CD4-positive, alpha-beta memory T cell (primary cell): Measurements from ENCODE around the gene IL27RA. TPM values are rescaled to one million over a fixed set of nuclear protein-coding genes. Genes with fewer than 3 reads are reported as not detected.
"Not testable (repeated sequence)": the region's sequence is repeated elsewhere in the genome, so short reads cannot be mapped to it uniquely, and the experiment has no call there.

ENCODE experiments used
- CTCF ChIA-PET: fragments of 350-600 bp; sonication (Branson Sonifier 250); formaldehyde crosslinking; loops from one replicate; lab custom pipeline; 2021; ENCODE audit warnings: inconsistent platforms; ENCODE audit not compliant: partially characterized antibody; lab: Charles Lee
- POLR2A ChIA-PET: fragments of 350-600 bp; sonication (Branson Sonifier 250); formaldehyde crosslinking; loops from one replicate; lab custom pipeline; 2021; ENCODE audit not compliant: partially characterized antibody; lab: Charles Lee
- DNase-seq, 5 donors: peaks; one replicate each; pipeline versions ENCODE4 v3.0.0 to v3.0.0-alpha.2; 2020 to 2022; ENCODE audit warnings: mixed read lengths in 1 of 5
- H3K27ac ChIP-seq: one replicate; pipeline ENCODE4 v1.7.0; 2013; ENCODE audit warnings: low read depth, low read length
- H3K27me3 ChIP-seq: 2 replicates; pipeline ENCODE4 v1.7.0; 2013; ENCODE audit warnings: mild to moderate bottlenecking, low read length, moderate library complexity; ENCODE audit not compliant: insufficient read depth
- H3K36me3 ChIP-seq: 2 replicates; pipeline ENCODE4 v1.7.0; 2013; ENCODE audit warnings: mild to moderate bottlenecking, low read length, moderate library complexity; ENCODE audit not compliant: insufficient read depth
- H3K4me1 ChIP-seq: 2 replicates; pipeline ENCODE4 v1.7.0; 2013; ENCODE audit warnings: mild to moderate bottlenecking, low read length, moderate library complexity; ENCODE audit not compliant: insufficient read depth
- H3K4me3 ChIP-seq, 2 donors: one replicate each; pipeline ENCODE4 v1.7.0; 2013; ENCODE audit warnings: low read length in 2 of 2, mild to moderate bottlenecking in 1 of 2
- H3K9me3 ChIP-seq, 2 donors: one replicate each; pipeline ENCODE4 v1.7.0; 2013; ENCODE audit warnings: low read length in 2 of 2, control low read depth in 1 of 2; ENCODE audit not compliant: control insufficient read depth in 1 of 2
- H3K27ac Mint-ChIP-seq, 7 donors: one replicate each; pipeline ENCODE4 v1.8.0; 2020 to 2021; ENCODE audit warnings: mixed read lengths in 7 of 7, mild to moderate bottlenecking in 6 of 7, inconsistent platforms in 3 of 7, moderate library complexity in 3 of 7
- H3K27me3 Mint-ChIP-seq, 2 donors: one replicate each; pipeline ENCODE4 v1.8.0; 2020 to 2021; ENCODE audit warnings: mixed read lengths in 2 of 2
- H3K36me3 Mint-ChIP-seq, 2 donors: one replicate each; pipeline ENCODE4 v1.8.0; 2020 to 2021; ENCODE audit warnings: mixed read lengths in 2 of 2, inconsistent platforms in 1 of 2, mild to moderate bottlenecking in 1 of 2
- H3K4me1 Mint-ChIP-seq, 4 donors: one replicate each; pipeline ENCODE4 v1.8.0; 2020 to 2021; ENCODE audit warnings: mixed read lengths in 4 of 4, mild to moderate bottlenecking in 1 of 4
- H3K4me3 Mint-ChIP-seq, 8 donors: one replicate each; pipeline ENCODE4 v1.8.0; 2020 to 2021; ENCODE audit warnings: mixed read lengths in 8 of 8, mild to moderate bottlenecking in 7 of 8, moderate library complexity in 6 of 8, inconsistent platforms in 3 of 8
- H3K9me3 Mint-ChIP-seq, 8 donors: one replicate each; pipeline ENCODE4 v1.8.0; 2020 to 2021; ENCODE audit warnings: mixed read lengths in 8 of 8, mild to moderate bottlenecking in 5 of 8, inconsistent platforms in 3 of 8, moderate library complexity in 1 of 8
- intact Hi-C: fragments of 100-400 bp; cut with micrococcal nuclease; formaldehyde crosslinking; loops from one replicate; pipeline ENCODE4 v1.15.1; 2023
- polyA plus RNA-seq, 2 donors: library from polyadenylated mRNA; unstranded; fragments of 300-500 nt; fragmentation: Illumina TruSeq; gene quantifications; one replicate each; pipeline ENCODE4 v1.2.3, GENCODE V29; 2021
- total RNA-seq, 2 experiments: library from RNA; stranded (reverse); gene quantifications; one replicate each; pipeline ENCODE4 v1.2.3, GENCODE V29; 2021

Gene IL27RA
- total and polyA plus RNA-seq, 4 experiments from 2014 or later, result 74.3 to 104 (median 88.4) TPM

DNA sequence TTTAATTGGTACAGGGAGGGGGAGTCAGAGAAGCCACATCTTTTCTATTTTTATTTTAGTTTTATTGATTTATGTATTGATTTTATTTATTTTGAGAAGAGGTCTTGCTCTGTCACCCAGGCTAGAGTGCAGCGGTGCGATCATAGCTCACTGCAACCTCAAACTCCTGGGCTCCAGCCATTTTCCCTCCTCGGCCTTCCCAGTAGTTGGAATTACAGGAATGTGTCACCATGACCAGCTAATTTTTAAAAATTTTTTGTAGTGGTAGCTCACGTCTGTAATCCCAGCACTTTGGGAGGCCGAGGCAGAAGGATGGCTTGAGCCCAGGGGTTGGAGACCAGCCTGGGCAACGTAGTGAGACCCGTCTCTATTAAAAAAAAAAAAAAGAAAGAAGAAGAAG is 4.1 kb downstream of the IL27RA start:
- peaks cover 19% of the 10 kb centered on the region for H3K36me3 ChIP-seq

GRCh38 chr19:14039181-14039580 is 7.6 kb downstream of the IL27RA start:
- H3K4me1 Mint-ChIP-seq, result peaks cover 10 to 39% (median 18%) of the 10 kb centered on the region in 4 donors
- no peak for DNase-seq
- Histone ChIP-seq H3K27ac (no peak overlapping the region), H3K27me3 (no peaks in the 10 kb centered on the region), H3K4me1 (peaks cover 18% of the 10 kb centered on the region), H3K36me3 (peaks cover 39% of the 10 kb centered on the region), H3K9me3 (no peaks in the 10 kb centered on the region), H3K4me3 (no peak overlapping the region)
- H3K27me3 Mint-ChIP-seq, result no peaks in the 10 kb centered on the region
- peak overlapping the region in 4 of 7 donors; percentile 23 to 69 (median 60) for H3K27ac Mint-ChIP-seq
- ChIA-PET POLR2A (no interaction called here), CTCF (interaction anchor here (1.2 kb wide), 1 partner anchor 9 kb away, joined by 4 read pairs; no protein-coding TSS in a partner anchor)
- peaks cover 19 to 57% of the 10 kb centered on the region in 2 donors for H3K36me3 Mint-ChIP-seq
- H3K9me3 Mint-ChIP-seq, result peaks cover 0 to 1% (median 0%) of the 10 kb centered on the region in 8 donors
- peak overlapping the region in 1 of 8 donors; percentile 59 for H3K4me3 Mint-ChIP-seq
- intact Hi-C loops, result no loop called here

More for the DNA sequence above, 4.1 kb downstream of the IL27RA start:
- Mint-ChIP-seq H3K27me3 (no peaks in the 10 kb centered on the region), H3K4me3 (no peak overlapping the region), H3K9me3 (peaks cover 0 to 1% (median 0%) of the 10 kb centered on the region in 8 donors), H3K36me3 (peaks cover 12 to 52% of the 10 kb centered on the region in 2 donors), H3K4me1 (peaks cover 21 to 45% (median 31%) of the 10 kb centered on the region in 4 donors), H3K27ac (peak overlapping the region in 1 of 7 donors; percentile 46)
- intact Hi-C loops, result no loop called here
- H3K9me3 ChIP-seq, result no peaks in the 10 kb centered on the region
- no peak overlapping the region for H3K27ac ChIP-seq
- POLR2A ChIA-PET, result interaction anchor here (0.7 kb wide), 1 partner anchor 94 kb away, joined by 3 read pairs; no protein-coding TSS in a partner anchor
- H3K4me1 ChIP-seq, result peaks cover 23% of the 10 kb centered on the region
- CTCF ChIA-PET, result interaction anchor here (1.0 to 2.8 kb wide), 4 partner anchors 13 to 155 kb away, joined by 3 to 17 read pairs (median 4); no protein-coding TSS in a partner anchor
- DNase-seq, result no peak
- H3K4me3 ChIP-seq, result no peak overlapping the region
- no peaks in the 10 kb centered on the region for H3K27me3 ChIP-seq

DNA sequence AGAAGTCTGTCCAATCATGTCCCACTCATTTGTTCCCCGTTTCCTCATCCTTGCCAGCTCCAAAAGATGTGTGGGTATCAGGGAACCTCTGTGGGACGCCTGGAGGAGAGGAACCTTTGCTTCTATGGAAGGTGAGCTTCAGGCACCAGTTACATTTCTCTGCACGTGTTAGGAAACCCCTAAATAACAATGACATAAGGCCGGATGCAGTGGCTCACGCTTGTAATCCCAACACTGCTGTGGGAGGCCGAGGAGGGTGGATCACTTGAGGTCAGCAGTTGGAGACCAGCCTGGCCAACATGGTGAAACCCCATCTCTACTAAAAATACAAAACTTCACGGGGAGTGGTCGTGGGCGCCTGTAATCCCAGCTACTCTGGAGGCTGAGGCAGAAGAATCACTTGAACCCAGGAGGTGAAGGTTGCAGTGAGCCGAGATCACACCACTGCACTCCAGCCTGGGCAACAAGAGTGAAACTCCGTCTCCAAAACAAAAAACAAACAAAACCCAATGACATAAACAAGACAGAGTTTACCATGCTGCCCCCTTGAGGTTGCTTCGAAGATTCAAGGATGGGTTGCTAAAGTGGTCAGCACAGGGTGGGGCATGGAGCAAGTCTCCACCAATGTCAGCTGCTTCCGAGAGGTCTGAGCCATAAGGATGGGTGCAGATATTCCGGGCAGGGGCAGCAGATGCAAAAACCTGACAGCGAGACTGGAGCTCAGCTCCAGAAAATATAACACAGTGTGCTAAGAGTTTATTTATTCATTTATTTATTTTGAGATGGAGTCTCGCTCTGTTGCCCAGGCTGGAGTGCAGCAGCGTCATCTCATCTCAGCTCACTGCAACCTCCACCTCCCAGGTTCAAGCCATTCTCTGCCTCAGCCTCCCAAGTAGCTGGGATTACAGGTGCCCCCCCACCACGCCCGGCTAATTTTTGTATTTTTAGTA is 11.4 kb downstream of the IL27RA start:
- DNase-seq, result peak; percentile 56 to 69 (median 61)
- CTCF ChIA-PET, result interaction anchor here (0.6 to 9.7 kb wide), 16 partner anchors 9 to 171 kb away, joined by 3 to 111 read pairs (median 5); partner anchors contain the start of genes IL27RA and NANOS3
- Histone ChIP-seq H3K36me3 (peaks cover 50% of the 10 kb centered on the region), H3K27ac (peak overlapping the region; percentile 43), H3K4me1 (peaks cover 18% of the 10 kb centered on the region)
- Mint-ChIP-seq H3K36me3 (peaks cover 23 to 58% of the 10 kb centered on the region in 2 donors), H3K27ac (peak overlapping the region; percentile 88 to 95 (median 92)), H3K4me1 (peaks cover 0 to 16% (median 9%) of the 10 kb centered on the region in 4 donors), H3K4me3 (peak overlapping the region in 1 of 8 donors; percentile 4)
- intact Hi-C loops, result loop anchor here (1.0 kb wide), 2 partner anchors 140 to 163 kb away; no protein-coding TSS in a partner anchor
- H3K9me3 Mint-ChIP-seq, H3K4me3 ChIP-seq, H3K9me3 ChIP-seq, H3K27me3 Mint-ChIP-seq, H3K27me3 ChIP-seq: not testable (repeated sequence)
- POLR2A ChIA-PET, result interaction anchor here (0.6 to 3.2 kb wide), 10 partner anchors 10 to 162 kb away, joined by 3 to 18 read pairs (median 5); partner anchors contain the start of genes IL27RA, MISP3 and RFX1

- H3K4me1 Mint-ChIP-seq, H3K9me3 Mint-ChIP-seq, H3K4me1 ChIP-seq, H3K27me3 Mint-ChIP-seq, H3K27ac ChIP-seq, H3K4me3 Mint-ChIP-seq, H3K27me3 ChIP-seq, H3K4me3 ChIP-seq, H3K9me3 ChIP-seq, DNase-seq: not testable (repeated sequence)
- Mint-ChIP-seq H3K27ac (peak overlapping the region in 2 of 7 donors; percentile 59 to 85), H3K36me3 (peaks cover 44 to 62% of the 10 kb centered on the region in 2 donors)
- ChIA-PET POLR2A (interaction anchor here (0.9 to 2.7 kb wide), 9 partner anchors 10 to 167 kb away, joined by 3 to 17 read pairs (median 6); partner anchors contain the start of genes ASF1B, DCAF15 and IL27RA), CTCF (interaction anchor here (0.6 to 9.7 kb wide), 27 partner anchors 9 to 233 kb away, joined by 3 to 111 read pairs (median 4); partner anchors contain the start of genes DCAF15, NANOS3 and RFX1)
- intact Hi-C loops, result loop anchor here (1.0 to 2.0 kb wide), 3 partner anchors 95 to 168 kb away; partner anchors contain the start of gene DCAF15
- peaks cover 58% of the 10 kb centered on the region for H3K36me3 ChIP-seq
These were observed 16.3 kb downstream of the IL27RA start for GRCh38 chr19:14047866-14048265.

GRCh38 chr19:14048443-14049153 is 17.0 kb downstream of the IL27RA start:
- H3K36me3 Mint-ChIP-seq, result peaks cover 42 to 60% of the 10 kb centered on the region in 2 donors
- DNase-seq, result peak; percentile 63 to 73 (median 68)
- no peaks in the 10 kb centered on the region for H3K27me3 ChIP-seq
- peaks cover 54% of the 10 kb centered on the region for H3K36me3 ChIP-seq
- H3K4me1 Mint-ChIP-seq, result peaks cover 2 to 5% (median 3%) of the 10 kb centered on the region in 4 donors
- peaks cover 0 to 6% (median 0%) of the 10 kb centered on the region in 8 donors for H3K9me3 Mint-ChIP-seq
- no peak overlapping the region for H3K4me3 Mint-ChIP-seq
- H3K27ac Mint-ChIP-seq, result peak overlapping the region; percentile 26 to 85 (median 42)
- no peak overlapping the region for H3K4me3 ChIP-seq
- ChIA-PET CTCF (interaction anchor here (0.6 to 9.7 kb wide), 29 partner anchors 10 to 286 kb away, joined by 3 to 111 read pairs (median 4); partner anchors contain the start of genes DCAF15, MISP3, NANOS3 and RFX1), POLR2A (interaction anchor here (0.9 to 2.7 kb wide), 10 partner anchors 9 to 168 kb away, joined by 3 to 17 read pairs (median 6); partner anchors contain the start of genes ASF1B, DCAF15 and IL27RA)
- peak overlapping the region; percentile 39 for H3K27ac ChIP-seq
- intact Hi-C loops, result loop anchor here (1.0 to 2.0 kb wide), 3 partner anchors 96 to 168 kb away; partner anchors contain the start of gene DCAF15
- no peaks in the 10 kb centered on the region for H3K9me3 ChIP-seq
- no peaks in the 10 kb centered on the region for H3K27me3 Mint-ChIP-seq
- H3K4me1 ChIP-seq, result peaks cover 5% of the 10 kb centered on the region

GRCh38 chr19:14050512-14050911 is 18.9 kb downstream of the IL27RA start:
- intact Hi-C loops, result no loop called here
- Histone ChIP-seq H3K4me1 (peaks cover 5% of the 10 kb centered on the region), H3K4me3 (no peak overlapping the region), H3K9me3 (no peaks in the 10 kb centered on the region), H3K27ac (no peak overlapping the region), H3K36me3 (peaks cover 46% of the 10 kb centered on the region), H3K27me3 (no peaks in the 10 kb centered on the region)
- no peak for DNase-seq
- Mint-ChIP-seq H3K4me3 (no peak overlapping the region), H3K27me3 (no peaks in the 10 kb centered on the region), H3K36me3 (peaks cover 48 to 60% of the 10 kb centered on the region in 2 donors), H3K27ac (peak overlapping the region in 3 of 7 donors; percentile 51 to 64 (median 63)), H3K9me3 (peaks cover 0 to 9% (median 0%) of the 10 kb centered on the region in 8 donors), H3K4me1 (peaks cover 3 to 8% (median 6%) of the 10 kb centered on the region in 4 donors)
- CTCF ChIA-PET, result interaction anchor here (1.4 to 9.7 kb wide), 5 partner anchors 9 to 168 kb away, joined by 3 to 111 read pairs (median 15); partner anchors contain the start of gene NANOS3
- POLR2A ChIA-PET, result interaction anchor here (0.8 kb wide), 1 partner anchor 10 kb away, joined by 3 read pairs; no protein-coding TSS in a partner anchor
